OCI-LY1 (cell line): ENCODE measurements around the gene GPR3.

Source experiments
- H2AFZ ChIP-seq: fragments of 200-600 bp; sonication (generic), shearing (Covaris generic); 2 replicates; pipeline ENCODE4 v1.6.0; 2014; ENCODE audit warnings: antibody characterized with exemption, mild to moderate bottlenecking, low read length
- H3F3A ChIP-seq: fragments of 200-600 bp; sonication (generic), shearing (Covaris generic); 2 replicates; pipeline ENCODE4 v1.6.0; 2014; ENCODE audit warnings: mild to moderate bottlenecking, antibody characterized with exemption, low read length, moderate library complexity; ENCODE audit not compliant: insufficient read depth
- H3K27ac ChIP-seq: fragments of 200-600 bp; sonication (generic); 2 replicates; pipeline ENCODE4 v1.5.1; 2014; ENCODE audit warnings: low read length, mixed run types, mild to moderate bottlenecking, low read depth; ENCODE audit not compliant: poor library complexity, severe bottlenecking
- H3K27me3 ChIP-seq: fragments of 200-600 bp; sonication (generic); 2 replicates; pipeline ENCODE4 v1.6.0; 2014; ENCODE audit warnings: antibody characterized with exemption, mild to moderate bottlenecking, low read length, moderate library complexity; ENCODE audit not compliant: insufficient read depth
- H3K36me3 ChIP-seq: fragments of 200-600 bp; sonication (generic); 2 replicates; pipeline ENCODE4 v1.6.1; 2014; ENCODE audit warnings: mild to moderate bottlenecking, antibody characterized with exemption, low read length, moderate library complexity, mixed read lengths; ENCODE audit not compliant: insufficient read depth
- H3K4me1 ChIP-seq: fragments of 200-600 bp; sonication (generic); 2 replicates; pipeline ENCODE4 v1.5.1; 2014; ENCODE audit warnings: mild to moderate bottlenecking, low read length, moderate library complexity; ENCODE audit not compliant: insufficient read depth, severe bottlenecking
- H3K4me2 ChIP-seq: fragments of 200-600 bp; sonication (generic), shearing (Covaris generic); 2 replicates; pipeline ENCODE4 v1.6.1; 2014; ENCODE audit warnings: low read length
- H3K4me3 ChIP-seq: fragments of 200-600 bp; sonication (generic); 2 replicates; pipeline ENCODE4 v1.5.1; 2014; ENCODE audit warnings: low read length, low read depth, mild to moderate bottlenecking, mixed read lengths; ENCODE audit not compliant: poor library complexity, severe bottlenecking
- H3K79me2 ChIP-seq: fragments of 200-600 bp; shearing (Covaris generic); 2 replicates; pipeline ENCODE4 v1.6.1; 2016; ENCODE audit warnings: mixed run types, low read length, mixed read lengths; ENCODE audit not compliant: insufficient read depth
- H3K9ac ChIP-seq: fragments of 200-600 bp; sonication (generic), shearing (Covaris generic); 2 replicates; pipeline ENCODE4 v1.6.1; 2014; ENCODE audit warnings: mild to moderate bottlenecking, low read length, mixed read lengths
- H3K9me2 ChIP-seq: fragments of 200-600 bp; sonication (generic), shearing (Covaris generic); 2 replicates; pipeline ENCODE4 v1.6.1; 2014; ENCODE audit warnings: low read depth, mild to moderate bottlenecking, low read length, mixed read lengths
- H3K9me3 ChIP-seq: fragments of 200-600 bp; shearing (Covaris generic); 2 replicates; pipeline ENCODE4 v1.6.1; 2014; ENCODE audit warnings: low read length, mixed read lengths
- H4K20me1 ChIP-seq: fragments of 200-600 bp; sonication (generic), shearing (Covaris generic); 2 replicates; pipeline ENCODE4 v1.6.0; 2016; ENCODE audit warnings: mild to moderate bottlenecking, low read length; ENCODE audit not compliant: insufficient read depth
- EZH2 ChIP-seq: fragments of 200-600 bp; sonication (generic), shearing (Covaris generic); IDR thresholded peaks from 2 replicates; pipeline ENCODE4 v1.8.0; 2017; ENCODE audit warnings: borderline replicate concordance, mixed run types, mild to moderate bottlenecking, antibody characterized with exemption, low read length, moderate library complexity, mixed read lengths
- TF ChIP-seq, protein P1 (sequence below): fragments of 200-600 bp; sonication (generic), shearing (Covaris generic); IDR thresholded peaks from 2 replicates; pipeline ENCODE4 v1.5.1; 2017; ENCODE audit warnings: mild to moderate bottlenecking, antibody characterized with exemption, low read length, moderate library complexity, mixed read lengths

GPR3 gene

DNA sequence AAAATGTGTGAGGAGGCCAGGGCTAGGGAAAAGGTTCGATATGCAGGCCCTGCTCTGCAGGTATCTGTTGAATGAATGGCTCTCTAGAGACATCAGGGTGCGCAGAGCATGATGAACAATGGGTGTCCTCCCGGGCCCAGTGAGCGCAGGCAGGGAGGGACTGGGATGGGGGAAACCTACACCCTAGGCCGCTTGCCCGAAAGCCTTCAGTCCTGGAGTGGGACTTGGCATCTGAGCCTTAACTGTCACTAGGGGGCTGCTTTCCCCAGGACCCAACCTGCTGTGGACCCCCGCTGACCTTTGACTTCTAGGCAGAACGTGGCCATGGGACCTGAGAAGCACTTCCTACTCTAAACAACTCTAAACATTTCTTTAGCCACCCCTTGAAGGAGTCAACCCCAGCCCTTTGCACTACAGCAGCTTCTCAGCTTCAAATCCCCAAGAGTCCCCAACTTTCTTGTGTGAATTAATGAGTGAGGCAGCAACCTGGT is 25.2 kb upstream of the GPR3 start:
- Histone ChIP-seq H3K9me3 (no peaks in the 10 kb centered on the region), H3K36me3 (no peaks in the 10 kb centered on the region), H3F3A (no peaks in the 10 kb centered on the region), H3K4me1 (peaks cover 27% of the 10 kb centered on the region), H2AFZ (no peak overlapping the region), H3K4me2 (no peak overlapping the region), H3K27me3 (no peaks in the 10 kb centered on the region), H3K27ac (no peak overlapping the region), H3K9ac (no peak overlapping the region), H3K4me3 (no peak overlapping the region), H4K20me1 (no peaks in the 10 kb centered on the region), H3K9me2 (no peaks in the 10 kb centered on the region), H3K79me2 (no peaks in the 10 kb centered on the region)
- no peak for TF ChIP-seq EZH2
- TF ChIP-seq, protein P1, sequence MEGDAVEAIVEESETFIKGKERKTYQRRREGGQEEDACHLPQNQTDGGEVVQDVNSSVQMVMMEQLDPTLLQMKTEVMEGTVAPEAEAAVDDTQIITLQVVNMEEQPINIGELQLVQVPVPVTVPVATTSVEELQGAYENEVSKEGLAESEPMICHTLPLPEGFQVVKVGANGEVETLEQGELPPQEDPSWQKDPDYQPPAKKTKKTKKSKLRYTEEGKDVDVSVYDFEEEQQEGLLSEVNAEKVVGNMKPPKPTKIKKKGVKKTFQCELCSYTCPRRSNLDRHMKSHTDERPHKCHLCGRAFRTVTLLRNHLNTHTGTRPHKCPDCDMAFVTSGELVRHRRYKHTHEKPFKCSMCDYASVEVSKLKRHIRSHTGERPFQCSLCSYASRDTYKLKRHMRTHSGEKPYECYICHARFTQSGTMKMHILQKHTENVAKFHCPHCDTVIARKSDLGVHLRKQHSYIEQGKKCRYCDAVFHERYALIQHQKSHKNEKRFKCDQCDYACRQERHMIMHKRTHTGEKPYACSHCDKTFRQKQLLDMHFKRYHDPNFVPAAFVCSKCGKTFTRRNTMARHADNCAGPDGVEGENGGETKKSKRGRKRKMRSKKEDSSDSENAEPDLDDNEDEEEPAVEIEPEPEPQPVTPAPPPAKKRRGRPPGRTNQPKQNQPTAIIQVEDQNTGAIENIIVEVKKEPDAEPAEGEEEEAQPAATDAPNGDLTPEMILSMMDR = no peak

DNA sequence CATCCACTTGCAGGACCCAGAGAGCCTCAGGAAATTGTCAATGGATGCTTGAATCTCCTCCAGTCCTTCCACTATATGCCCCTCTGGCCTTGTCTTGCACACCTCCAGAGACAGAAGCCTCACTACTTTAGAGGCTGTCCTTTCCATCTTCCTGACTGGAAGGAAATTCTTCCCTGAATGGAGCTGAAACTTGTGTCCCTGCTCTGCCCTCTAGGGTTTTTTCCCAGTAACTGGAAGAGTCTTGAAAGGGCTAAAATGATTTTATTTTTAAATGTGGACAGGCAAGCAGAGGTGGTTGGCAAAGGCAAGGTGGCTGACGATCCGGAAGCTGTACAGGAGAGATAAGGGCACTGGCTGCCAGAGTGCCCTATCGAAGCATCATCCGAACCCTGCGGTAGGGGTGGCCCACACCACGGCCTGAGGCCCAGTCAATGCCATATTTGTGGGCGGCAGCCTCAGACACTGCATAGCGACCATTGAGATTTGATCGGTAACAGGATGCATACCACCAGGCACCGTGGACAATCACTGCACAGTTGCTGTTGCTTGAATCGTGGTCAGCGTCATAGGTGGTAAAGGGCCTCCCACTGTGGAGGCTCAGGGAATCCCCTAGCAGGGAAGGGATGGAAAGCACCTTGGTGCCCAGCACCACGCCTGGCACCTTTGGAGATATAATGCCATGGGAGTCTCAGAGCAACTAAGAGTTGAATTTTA is 23.4 kb upstream of the GPR3 start:
- Histone ChIP-seq H3K9me2 (no peaks in the 10 kb centered on the region), H2AFZ (no peak overlapping the region), H4K20me1 (no peaks in the 10 kb centered on the region), H3K9me3 (no peaks in the 10 kb centered on the region), H3K27me3 (no peaks in the 10 kb centered on the region), H3K4me1 (peaks cover 22% of the 10 kb centered on the region), H3K9ac (no peak overlapping the region), H3K4me3 (no peak overlapping the region), H3K36me3 (no peaks in the 10 kb centered on the region), H3K79me2 (no peaks in the 10 kb centered on the region), H3K27ac (no peak overlapping the region), H3F3A (no peaks in the 10 kb centered on the region), H3K4me2 (no peak overlapping the region)
- no peak for TF ChIP-seq EZH2
- TF ChIP-seq, protein P1 = no peak

DNA sequence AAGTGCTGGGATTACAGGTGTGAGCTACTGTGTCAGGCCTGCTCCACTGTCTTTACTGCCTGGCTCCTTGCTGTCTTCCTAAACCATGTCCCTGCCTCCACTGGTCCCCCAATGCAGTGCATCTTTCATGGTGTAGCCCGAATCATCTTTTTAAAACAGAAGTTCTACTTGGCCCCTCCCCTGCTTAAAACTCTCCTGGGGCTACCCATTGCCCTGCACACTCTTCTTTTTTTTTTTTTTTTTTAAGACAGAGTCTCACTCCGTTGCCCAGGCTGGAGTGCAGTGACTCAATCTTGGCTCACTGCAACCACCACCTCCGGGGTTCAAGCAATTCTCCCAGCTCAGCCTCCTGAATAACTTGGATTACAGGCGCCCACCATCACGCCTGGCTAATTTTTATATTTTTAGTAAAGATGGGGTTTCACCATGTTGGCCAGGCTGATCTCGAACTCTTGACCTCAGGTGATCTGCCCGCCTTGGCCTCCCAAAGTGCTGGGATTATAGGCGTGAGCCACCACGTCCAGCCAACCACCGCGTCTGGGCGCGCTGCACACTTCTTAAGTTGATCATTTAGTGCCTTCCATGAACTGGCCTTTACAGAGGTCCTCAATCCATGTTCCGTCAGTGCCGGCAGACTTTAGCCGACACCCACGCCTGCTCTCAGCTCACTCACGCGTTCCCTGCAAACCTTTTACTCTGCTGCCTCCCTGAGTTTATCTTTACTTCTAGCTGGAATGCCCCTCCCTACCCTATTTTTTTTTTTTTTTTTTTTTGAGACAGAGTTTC is 20.2 kb upstream of the GPR3 start:
- H3K27ac ChIP-seq = no peak overlapping the region
- no peak overlapping the region for H3K9ac ChIP-seq

More for the DNA sequence above, 20.2 kb upstream of the GPR3 start:
- Histone ChIP-seq H4K20me1 (no peaks in the 10 kb centered on the region), H3K27me3 (0 out of 2 replicates have a peak, but pooled peaks cover 5% of the 10 kb centered on the region), H3K4me1 (peaks cover 4% of the 10 kb centered on the region), H3K36me3 (no peaks in the 10 kb centered on the region), H3K79me2 (no peaks in the 10 kb centered on the region), H3K9me3 (no peaks in the 10 kb centered on the region), H3F3A (no peaks in the 10 kb centered on the region), H2AFZ (no peak overlapping the region), H3K4me3 (no peak overlapping the region), H3K9me2 (no peaks in the 10 kb centered on the region), H3K4me2 (no peak overlapping the region)
- TF ChIP-seq, protein P1 = no peak
- no peak for TF ChIP-seq EZH2
